Pericardium fibroblast (primary cell): ENCODE measurements around the gene KLHL17. TPM values are rescaled to one million over a fixed set of nuclear protein-coding genes. Genes with fewer than 3 reads are reported as not detected.

Experiments
- total RNA-seq: library from RNA; depleted of rRNA; stranded (reverse); fragments of >200 nt; gene quantifications from 2 replicates; pipeline ENCODE4 v1.2.3, GENCODE V29; 2015

Gene KLHL17
- total RNA-seq: 9.7 and 11.6 TPM in 2 replicates

GRCh38 chr1:960363-961131 lies at the start of gene KLHL17:
Gene KLHL17 (plus strand): TSS chr1:960584. CDS start chr1:960694, 110 bp downstream.

DNA sequence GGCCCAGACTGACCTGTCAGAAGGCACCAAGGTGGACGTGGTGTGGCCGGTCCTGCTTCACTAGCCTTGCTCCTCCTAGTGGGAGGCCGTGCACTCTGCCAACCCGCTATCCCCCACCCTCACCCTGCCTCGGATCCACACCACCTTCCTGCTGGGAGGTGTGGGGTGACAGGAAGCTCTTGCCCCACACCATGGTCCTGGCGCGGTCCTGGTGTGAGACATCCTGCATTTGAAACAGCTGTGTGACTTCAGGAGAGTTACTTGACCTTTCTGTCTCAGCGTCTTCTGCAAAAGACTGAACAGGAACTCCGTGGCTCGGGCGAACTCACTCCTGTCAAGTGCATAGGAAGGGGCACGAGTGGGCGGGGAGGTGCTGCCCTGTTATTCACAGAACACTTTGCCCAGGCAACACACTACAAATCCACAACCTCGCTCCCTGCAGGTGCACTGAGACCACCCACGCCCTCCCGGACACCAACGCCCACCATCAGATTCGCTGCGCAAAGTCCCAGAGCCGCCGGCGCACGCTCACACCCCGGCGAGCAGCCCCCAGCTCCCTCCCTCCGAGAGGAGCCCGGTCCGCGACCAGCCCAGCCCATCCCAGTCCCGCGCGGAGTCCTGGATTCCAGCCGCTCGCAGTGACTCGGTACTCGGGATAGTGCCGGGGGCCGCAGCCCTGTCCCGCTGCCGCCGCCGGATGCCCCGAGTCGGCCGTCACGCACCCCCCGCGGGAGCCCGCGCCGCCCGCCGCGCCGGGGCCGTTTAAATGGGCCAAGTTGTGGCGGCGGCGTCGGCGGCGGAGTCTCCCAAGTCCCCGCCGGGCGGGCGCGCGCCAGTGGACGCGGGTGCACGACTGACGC lies 37.0 kb upstream of the KLHL17 start, which contains the start of gene SAMD11:
Gene SAMD11, plus strand, starts transcription at position 793 of the 860 bp plus-strand sequence. CDS start 509 bp downstream, outside the sequence.

DNA sequence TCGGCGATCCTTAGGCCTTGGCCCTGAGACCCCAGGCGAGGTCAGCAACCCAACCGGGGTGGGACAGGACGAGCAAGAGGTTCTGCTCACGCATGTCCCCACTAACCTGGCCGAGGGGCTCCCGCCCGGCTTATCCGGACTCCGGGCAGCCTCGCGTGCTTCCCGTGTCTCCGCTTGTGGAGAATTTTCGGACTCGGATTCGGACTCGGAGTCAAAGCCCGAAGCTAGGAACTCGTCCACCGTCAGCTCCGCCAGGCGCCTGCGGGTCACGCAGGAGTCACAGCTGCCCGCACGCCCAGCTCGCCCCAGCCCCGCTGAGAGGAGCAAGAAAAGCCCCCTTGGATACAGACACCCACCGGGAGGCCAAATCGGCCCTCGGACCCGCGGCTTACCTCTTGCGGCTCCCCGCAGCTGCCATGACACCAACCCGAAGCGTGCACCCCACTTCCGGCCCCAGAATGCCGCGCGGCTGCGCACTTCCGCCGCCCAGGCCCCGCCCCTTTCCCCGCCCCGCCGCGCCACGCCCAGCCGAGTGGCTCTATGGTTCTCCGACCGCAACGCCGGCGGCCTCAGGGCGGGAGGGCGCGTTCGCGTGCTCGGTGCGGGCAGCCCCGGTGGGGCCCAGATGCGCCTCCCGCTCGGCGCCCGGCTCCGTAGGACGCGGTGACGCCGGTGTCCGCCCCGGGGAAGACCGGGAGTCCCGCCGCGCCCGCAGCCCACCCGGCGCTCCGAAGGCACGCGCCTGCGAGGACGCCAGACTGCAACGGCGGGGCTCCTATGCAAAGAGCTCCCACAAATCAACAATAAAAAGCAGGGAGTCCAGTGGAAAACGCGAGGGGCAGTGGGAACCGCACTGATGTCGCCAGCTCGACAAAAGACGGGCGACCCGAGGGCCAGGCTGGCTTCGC lies 1.3 kb upstream of the KLHL17 start, which contains the start of gene NOC2L:
Gene NOC2L, minus strand, starts transcription at position 434 of the 908 bp plus-strand sequence. Its CDS starts 16 bp downstream, at position 418.

DNA sequence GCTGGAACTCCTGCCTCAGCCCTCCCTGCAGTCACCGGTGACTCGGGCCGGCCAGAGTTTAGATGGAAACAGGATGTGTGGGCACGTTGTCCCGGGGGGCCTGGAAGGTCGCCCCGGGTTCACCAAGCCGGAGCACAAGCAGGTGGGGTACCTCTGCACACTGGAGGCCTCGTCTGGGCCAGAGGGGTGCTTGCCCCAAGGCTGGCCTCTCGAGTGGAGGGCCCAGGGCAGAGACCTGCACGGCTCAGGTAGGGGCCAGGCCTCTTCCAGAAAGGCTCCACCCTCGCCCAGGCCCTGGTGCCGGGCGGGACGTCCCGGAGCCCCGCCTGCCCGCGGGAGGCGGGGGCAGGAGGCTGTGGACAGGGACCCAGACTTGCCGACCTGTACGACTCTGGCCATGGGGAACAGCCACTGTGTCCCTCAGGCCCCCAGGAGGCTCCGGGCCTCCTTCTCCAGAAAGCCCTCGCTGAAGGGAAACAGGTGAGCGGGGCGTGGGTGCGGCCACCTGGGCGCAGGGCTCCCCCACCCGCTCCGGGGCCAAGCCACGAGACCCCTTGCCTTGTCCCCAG lies 5.8 kb downstream of the KLHL17 start, which contains the start of gene PLEKHN1:
Gene PLEKHN1, plus strand, starts transcription at position 348 of the 569 bp plus-strand sequence. Its CDS starts 50 bp downstream, at position 398.

DNA sequence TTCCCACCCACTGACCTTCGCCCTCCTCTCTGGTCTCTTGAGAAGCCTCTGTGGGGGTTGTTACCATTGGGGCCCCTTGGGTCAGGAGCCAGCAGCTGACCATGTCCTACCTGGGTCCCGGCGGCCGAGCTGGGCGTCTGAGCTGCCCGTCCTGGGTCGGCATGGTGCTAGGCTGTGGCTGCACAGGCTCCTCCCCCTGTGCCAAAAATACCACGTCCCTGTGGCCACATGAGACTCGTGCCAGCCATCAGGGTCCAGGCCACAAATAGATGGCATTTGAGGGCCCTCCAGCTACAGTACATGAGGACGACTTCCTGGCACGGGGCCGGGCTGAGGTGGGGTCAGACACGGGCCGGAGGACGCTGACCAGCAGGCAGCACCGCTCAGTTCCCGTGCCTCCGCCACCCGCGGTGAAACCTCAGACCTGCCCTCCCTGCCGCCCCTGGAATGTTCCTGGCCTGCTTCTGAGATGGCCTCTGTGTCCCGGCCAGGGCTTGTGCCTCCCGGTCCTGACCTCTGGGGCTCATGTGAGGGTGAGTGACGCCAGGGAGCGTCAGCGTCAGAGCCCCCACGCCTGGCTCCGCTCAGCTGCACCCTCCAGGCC lies 21.7 kb downstream of the KLHL17 start, which contains the start of gene PERM1:
Gene PERM1, minus strand, starts transcription at position 139 of the 604 bp plus-strand sequence. CDS start 1,064 bp downstream, outside the sequence.

DNA sequence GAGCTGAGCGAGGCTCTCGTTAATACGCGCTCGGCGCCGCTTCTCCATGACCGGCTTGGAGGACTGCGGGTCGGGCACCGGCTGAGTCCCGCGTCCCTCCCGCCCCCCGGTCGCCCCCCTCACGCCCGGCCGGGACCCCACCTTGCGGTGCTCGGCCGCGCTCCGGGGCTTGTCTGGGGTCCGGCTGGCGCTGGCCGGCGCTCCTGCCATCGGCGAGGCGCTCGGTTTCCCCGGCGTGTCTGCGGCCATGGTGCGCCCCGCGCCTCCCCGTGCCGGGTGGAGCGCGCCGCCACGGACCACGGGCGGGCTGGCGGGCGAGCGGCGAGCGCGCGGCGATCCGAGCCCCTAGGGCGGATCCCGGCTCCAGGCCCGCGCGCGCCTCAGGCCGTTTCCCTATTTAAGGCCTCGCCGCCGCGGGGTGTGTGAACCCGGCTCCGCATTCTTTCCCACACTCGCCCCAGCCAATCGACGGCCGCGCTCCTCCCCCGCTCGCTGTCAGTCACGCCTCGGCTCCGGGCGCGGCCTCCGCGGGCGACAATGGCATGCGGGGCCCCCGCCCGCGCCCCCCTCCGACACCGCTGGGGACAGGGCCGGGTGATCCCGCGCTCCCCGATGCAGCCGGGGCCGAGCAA lies 39.5 kb downstream of the KLHL17 start, which contains the start of gene HES4:
Gene HES4, minus strand, starts transcription at position 373 of the 632 bp plus-strand sequence. Its CDS starts 124 bp downstream, at position 249.

GRCh38 chr1:1013105-1013921 lies 52.9 kb downstream of the KLHL17 start, which contains the start of gene ISG15:
Gene ISG15 (plus strand): TSS chr1:1013497. CDS start chr1:1013574, 77 bp downstream.

Other genes starting within 250 kb of the KLHL17 start
- gene SAMD11, start 36.7 kb upstream of the KLHL17 start, total RNA-seq: 4.0 and 11.7 TPM in 2 replicates
- 42.0 and 48.3 TPM in 2 replicates for gene NOC2L, start 1.3 kb upstream of the KLHL17 start, total RNA-seq
- gene PLEKHN1, start 5.9 kb downstream of the KLHL17 start, total RNA-seq: 0.12 TPM in 1 of 2 replicates, not detected in the other
- not detected in 2 replicates for gene PERM1, start 21.5 kb downstream of the KLHL17 start, total RNA-seq
- gene HES4, start 39.5 kb downstream of the KLHL17 start, total RNA-seq: 1.4 and 29.9 TPM in 2 replicates
- 51.2 and 63.2 TPM in 2 replicates for gene ISG15, start 52.9 kb downstream of the KLHL17 start, total RNA-seq
- gene AGRN, start 59.5 kb downstream of the KLHL17 start, total RNA-seq: 49.1 and 67.4 TPM in 2 replicates
- gene RNF223, start 113.7 kb downstream of the KLHL17 start, total RNA-seq: not detected in 2 replicates
- 6.9 and 13.7 TPM in 2 replicates for gene C1orf159, start 155.5 kb downstream of the KLHL17 start, total RNA-seq
- not detected in 2 replicates for gene TTLL10, start 213.3 kb downstream of the KLHL17 start, total RNA-seq
- not detected in 2 replicates for gene TNFRSF18, start 246.0 kb downstream of the KLHL17 start, total RNA-seq